Mammary epithelial cell (primary cell): Measurements from ENCODE around the gene ENTPD6.

ENCODE experiments used
- CTCF ChIP-seq, 2 donors: IDR thresholded peaks in 1 of 2; conservative IDR thresholded peaks in 1 of 2; 2 replicates each; pipeline ENCODE4 v1.5.1; 2011 to 2012; ENCODE audit warnings: inconsistent platforms in 2 of 2, low read length in 2 of 2, mild to moderate bottlenecking in 2 of 2, control low read depth in 1 of 2, low read depth in 1 of 2; ENCODE audit not compliant: insufficient read depth in 1 of 2; ENCODE audit errors: extremely low read depth in 1 of 2
- EZH2 ChIP-seq: IDR thresholded peaks from 2 replicates; pipeline ENCODE4 v1.6.1; 2012; ENCODE audit warnings: low read length, inconsistent platforms, borderline replicate concordance

DNA sequence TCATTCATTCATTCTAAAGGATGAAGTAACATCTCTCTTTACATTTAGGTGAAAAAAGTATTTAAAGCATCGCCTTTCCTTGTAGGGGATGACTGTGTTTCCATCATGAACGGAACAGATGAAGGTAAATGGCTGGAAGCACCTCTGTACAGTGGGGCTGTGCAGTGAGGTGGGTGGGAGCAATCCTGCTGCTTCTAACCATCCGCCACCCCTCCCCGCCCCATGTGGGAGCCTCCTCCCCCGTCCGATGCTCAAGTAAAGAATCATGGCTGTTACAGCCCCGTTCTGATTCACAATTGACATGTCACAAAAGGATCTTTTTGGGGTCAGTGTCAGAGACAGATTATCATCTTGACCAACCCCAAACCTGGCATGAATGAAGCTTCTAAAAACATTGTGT, 19.3 kb downstream of the ENTPD6 start:
- TF ChIP-seq EZH2 = no peak
- TF ChIP-seq CTCF (conservative IDR thresholded peaks at IDR 0.05 in 1 of 2, IDR thresholded peaks at IDR 0.05 in 1 of 2; ENCODE audit: extremely low read depth in 1 of 2, insufficient read depth in 1 of 2, low read depth in 1 of 2, low read length in 2 of 2) = no peak
